Middle frontal gyrus (tissue), 1 donor: ENCODE measurements around the gene UBAC1.
A peak's percentile ranks its signal among the peaks of the same experiment; 100 is the strongest.

Experiments
- DNase-seq: peaks from one replicate; pipeline ENCODE4 v3.0.0-alpha.2; 2015; ENCODE audit warnings: low spot score; ENCODE audit errors: extremely low spot score

Gene UBAC1

GRCh38 chr9:135993765-135994500, 32.8 kb upstream of the UBAC1 start:
- DNase-seq, result no peak

GRCh38 chr9:135993409-135993742, 32.2 kb upstream of the UBAC1 start:
- no peak for DNase-seq

GRCh38 chr9:135992486-135993408, 31.6 kb upstream of the UBAC1 start:
- DNase-seq, result no peak

GRCh38 chr9:135991771-135992170, 30.6 kb upstream of the UBAC1 start:
- DNase-seq, result no peak

- DNase-seq, result no peak
Measured at GRCh38 chr9:135990468-135991429, 29.6 kb upstream of the UBAC1 start.

GRCh38 chr9:135989722-135990467, 28.7 kb upstream of the UBAC1 start:
- no peak for DNase-seq

- DNase-seq, result no peak
Measured at GRCh38 chr9:135989157-135989556, 28.0 kb upstream of the UBAC1 start.

- no peak for DNase-seq
Measured at GRCh38 chr9:135988493-135988892, 27.3 kb upstream of the UBAC1 start.

- DNase-seq, result no peak
Measured at GRCh38 chr9:135987838-135988404, 26.7 kb upstream of the UBAC1 start.

GRCh38 chr9:135986605-135987004, 25.4 kb upstream of the UBAC1 start:
- DNase-seq, result no peak

- DNase-seq, result no peak
Measured at GRCh38 chr9:135985889-135986288, 24.7 kb upstream of the UBAC1 start.

- no peak for DNase-seq
Measured at GRCh38 chr9:135985459-135985774, 24.2 kb upstream of the UBAC1 start.

GRCh38 chr9:135984072-135984710, 23.0 kb upstream of the UBAC1 start:
- no peak for DNase-seq

GRCh38 chr9:135983208-135984071, 22.3 kb upstream of the UBAC1 start:
- DNase-seq, result no peak

- DNase-seq, result no peak
Measured at GRCh38 chr9:135982499-135983207, 21.5 kb upstream of the UBAC1 start.

- peak; percentile 20 for DNase-seq
Measured at GRCh38 chr9:135980926-135981630, 19.9 kb upstream of the UBAC1 start.

- no peak for DNase-seq
Measured at GRCh38 chr9:135979547-135980166, 18.5 kb upstream of the UBAC1 start.
